Stimulated activated CD8-positive, alpha-beta memory T cell treated with anti-CD3 and anti-CD28 coated beads, Interleukin-12 subunit alpha, Interleukin-12 subunit beta, amount 100 ng/mL, for 24 hours (primary cell): Measurements from ENCODE around the gene ATP4B.

Experiments used
- DNase-seq: peaks from one replicate; pipeline ENCODE4 v3.0.0-alpha.2; 2020; ENCODE audit errors: extremely low read depth

Gene ATP4B

DNA sequence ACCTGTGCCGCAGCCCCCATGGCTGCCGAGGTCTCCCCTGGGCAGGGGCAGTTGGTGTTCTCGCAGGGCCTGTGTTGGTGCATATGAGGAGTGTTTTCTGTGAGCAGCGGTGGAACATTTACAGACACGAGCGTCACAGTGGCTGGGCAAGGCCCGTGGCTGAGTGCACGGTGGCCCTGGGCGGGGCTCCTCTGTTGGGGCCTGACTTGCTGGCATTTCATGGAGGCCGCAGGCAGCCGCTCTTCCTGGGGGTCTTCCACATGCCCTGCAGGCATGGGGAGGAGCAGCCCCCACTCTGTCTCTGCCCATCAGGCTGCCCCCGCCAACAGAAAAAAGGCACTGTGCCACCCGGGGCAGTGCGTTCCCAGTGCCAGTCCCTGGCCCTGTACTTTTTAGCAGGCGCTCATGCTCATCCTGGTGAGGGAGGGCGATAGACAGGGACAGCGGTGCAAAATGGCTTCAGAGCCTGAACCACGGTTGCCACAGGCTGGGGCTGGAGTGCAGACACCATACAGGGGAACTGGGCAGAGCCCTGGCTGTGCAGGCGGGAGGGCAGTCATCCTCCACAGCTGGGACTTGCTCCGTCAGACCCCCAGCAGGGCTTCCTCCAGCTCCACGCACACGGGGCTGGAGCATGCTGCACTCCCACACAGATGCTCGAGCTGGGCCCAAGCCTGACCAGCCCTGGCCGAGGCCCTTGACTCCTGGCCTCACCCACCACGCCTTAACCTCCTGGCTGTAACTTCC, 49.9 kb downstream of the ATP4B start:
- no peak for DNase-seq

- DNase-seq, result no peak
These were observed 50.7 kb downstream of the ATP4B start for GRCh38 chr13:113607056-113607888.

- no peak for DNase-seq
These were observed 52.0 kb downstream of the ATP4B start for GRCh38 chr13:113605866-113606438.

- DNase-seq, result no peak
These were observed 52.5 kb downstream of the ATP4B start for GRCh38 chr13:113605461-113605860.

DNA sequence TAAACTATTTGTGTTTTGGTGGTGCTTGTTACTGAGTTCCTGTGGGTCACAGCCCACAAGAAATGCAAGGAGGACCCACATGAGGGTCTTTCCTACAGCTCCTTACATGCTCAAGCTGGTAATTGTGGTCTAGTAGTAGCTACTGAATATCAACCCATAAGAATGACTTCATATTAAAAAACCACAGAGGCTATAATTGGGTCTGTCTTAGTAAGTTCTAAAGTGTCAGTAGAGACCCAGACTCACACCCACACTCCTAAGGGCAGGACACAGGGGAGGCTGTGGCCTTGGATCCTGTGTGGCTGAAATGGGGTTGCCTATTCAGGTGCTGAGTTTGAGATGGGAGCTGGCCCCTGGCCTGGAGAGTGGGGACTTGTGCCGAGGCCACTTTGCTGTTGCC, 53.8 kb downstream of the ATP4B start:
- DNase-seq, result no peak

- DNase-seq, result no peak
These were observed 54.8 kb downstream of the ATP4B start for GRCh38 chr13:113603116-113603710.

- DNase-seq, result no peak
These were observed 55.6 kb downstream of the ATP4B start for GRCh38 chr13:113602291-113602988.

- no peak for DNase-seq
These were observed 56.6 kb downstream of the ATP4B start for GRCh38 chr13:113601166-113602070.

GRCh38 chr13:113599391-113599790, 58.6 kb downstream of the ATP4B start:
- DNase-seq, result no peak
